Ovary (tissue), 3 donors: ENCODE results near the gene TEF.

ENCODE experiments used
- EP300 ChIP-seq: sonication (generic); formaldehyde crosslinking; IDR thresholded peaks from one replicate; pipeline ENCODE4 v1.6.1; 2017; ENCODE audit warnings: antibody characterized with exemption
- TF ChIP-seq, protein P1 (sequence below), 3 donors: fragments of 450-650 bp in 2 of 3; fragments of 200-600 bp in 1 of 3; IDR thresholded peaks; one replicate each; pipeline versions ENCODE4 v1.5.1 to v1.8.0; 2016 to 2022; ENCODE audit warnings: antibody characterized with exemption in 3 of 3, mild to moderate bottlenecking in 1 of 3
- donor health status: DM: no; HTN: no; CAD: no.

DNA sequence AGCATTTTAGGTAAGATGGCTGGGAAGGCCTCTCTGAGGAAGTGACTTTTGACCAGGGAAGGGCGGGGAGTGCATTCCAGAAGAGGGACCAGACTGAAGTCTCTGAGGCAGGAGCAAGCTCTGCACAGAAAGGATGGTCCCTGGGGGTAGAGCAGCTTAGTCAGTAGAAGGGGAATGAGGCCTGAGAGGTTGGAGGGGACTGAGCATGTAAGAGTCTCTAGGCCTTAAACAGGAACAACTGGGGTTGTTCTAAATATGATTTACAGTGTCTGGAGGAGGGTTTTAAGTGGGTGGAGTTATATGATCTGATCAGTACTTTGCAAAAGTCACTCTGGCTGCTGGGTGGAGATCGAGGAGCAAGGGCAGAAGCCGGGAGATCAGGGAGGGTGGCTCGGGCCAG lies 31.7 kb upstream of the TEF start:
- TF ChIP-seq, protein P1, sequence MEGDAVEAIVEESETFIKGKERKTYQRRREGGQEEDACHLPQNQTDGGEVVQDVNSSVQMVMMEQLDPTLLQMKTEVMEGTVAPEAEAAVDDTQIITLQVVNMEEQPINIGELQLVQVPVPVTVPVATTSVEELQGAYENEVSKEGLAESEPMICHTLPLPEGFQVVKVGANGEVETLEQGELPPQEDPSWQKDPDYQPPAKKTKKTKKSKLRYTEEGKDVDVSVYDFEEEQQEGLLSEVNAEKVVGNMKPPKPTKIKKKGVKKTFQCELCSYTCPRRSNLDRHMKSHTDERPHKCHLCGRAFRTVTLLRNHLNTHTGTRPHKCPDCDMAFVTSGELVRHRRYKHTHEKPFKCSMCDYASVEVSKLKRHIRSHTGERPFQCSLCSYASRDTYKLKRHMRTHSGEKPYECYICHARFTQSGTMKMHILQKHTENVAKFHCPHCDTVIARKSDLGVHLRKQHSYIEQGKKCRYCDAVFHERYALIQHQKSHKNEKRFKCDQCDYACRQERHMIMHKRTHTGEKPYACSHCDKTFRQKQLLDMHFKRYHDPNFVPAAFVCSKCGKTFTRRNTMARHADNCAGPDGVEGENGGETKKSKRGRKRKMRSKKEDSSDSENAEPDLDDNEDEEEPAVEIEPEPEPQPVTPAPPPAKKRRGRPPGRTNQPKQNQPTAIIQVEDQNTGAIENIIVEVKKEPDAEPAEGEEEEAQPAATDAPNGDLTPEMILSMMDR (IDR thresholded peaks at IDR 0.05) = no peak
- no peak for TF ChIP-seq EP300
